Measurements from ENCODE around the gene FOLR1.

The FOLR1 gene

DNA sequence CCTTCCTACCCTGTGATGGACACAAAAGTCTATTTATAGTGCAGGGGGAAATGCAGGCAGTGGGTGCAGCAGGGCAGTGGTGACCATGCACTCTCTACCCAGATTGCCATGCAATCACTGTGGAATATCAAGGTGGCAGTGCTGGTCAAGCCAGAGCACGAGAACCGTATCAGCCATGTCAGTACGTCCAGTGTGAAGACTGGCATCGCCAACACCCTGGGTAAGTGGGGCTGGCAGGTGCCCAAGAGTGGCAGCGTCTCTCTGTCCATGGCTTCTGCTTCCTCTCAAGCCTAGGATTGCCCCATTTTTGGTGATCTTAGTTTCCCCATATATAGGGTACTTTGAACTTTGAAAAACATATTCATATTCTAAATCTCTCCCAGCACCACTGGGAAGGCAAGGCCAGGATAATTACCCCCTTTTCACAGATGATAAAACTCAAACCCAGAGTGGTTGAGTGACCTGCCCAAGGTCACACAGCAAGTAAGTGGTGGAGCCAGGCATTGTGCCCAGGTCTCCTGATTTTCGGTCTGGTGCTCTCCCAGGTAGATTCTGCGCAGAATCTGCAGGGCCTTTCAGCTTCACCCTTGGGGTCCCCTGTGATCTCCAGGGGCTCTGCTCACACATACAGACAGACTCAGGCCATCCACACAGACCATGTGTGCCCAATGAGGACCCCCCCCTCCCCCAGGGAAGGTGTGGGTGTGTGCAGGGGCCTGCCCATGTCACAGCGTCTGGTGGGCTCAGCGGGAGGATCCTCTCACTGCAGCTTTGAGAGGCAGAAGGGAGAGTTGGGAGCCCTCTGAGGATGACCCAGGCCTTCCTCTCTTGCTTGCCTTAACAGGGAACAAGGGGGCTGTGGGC, 39.7 kb downstream of the FOLR1 start:
- TF ChIP-seq CTCF (IDR thresholded peaks at IDR 0.05; ENCODE audit: low read length) (no peak), EZH2 (IDR thresholded peaks at IDR 0.05; ENCODE audit: borderline replicate concordance, low read length) (no peak)
- Histone ChIP-seq H3K4me3 (ENCODE audit: low read depth, low read length, poor library complexity, severe bottlenecking) (no peak overlapping the region), H3K79me2 (ENCODE audit: insufficient read depth, low read length) (no peaks in the 10 kb centered on the region), H3K36me3 (ENCODE audit: insufficient read depth, low read length) (peaks cover 83% of the 10 kb centered on the region), H3K9ac (ENCODE audit: low read length) (no peak overlapping the region), H3F3A (ENCODE audit: insufficient read depth, low read length) (no peaks in the 10 kb centered on the region), H3K27ac (ENCODE audit: low read depth, low read length, poor library complexity, severe bottlenecking) (no peak overlapping the region), H3K9me2 (ENCODE audit: low read depth, low read length) (no peaks in the 10 kb centered on the region), H2AFZ (ENCODE audit: low read length) (no peak overlapping the region), H3K9me3 (ENCODE audit: low read length) (no peaks in the 10 kb centered on the region), H3K27me3 (ENCODE audit: insufficient read depth, low read length) (no peaks in the 10 kb centered on the region), H3K4me2 (ENCODE audit: low read length) (no peak overlapping the region), H3K4me1 (ENCODE audit: insufficient read depth, low read length, severe bottlenecking) (peaks cover 16% of the 10 kb centered on the region), H4K20me1 (ENCODE audit: insufficient read depth, low read length) (no peaks in the 10 kb centered on the region)

DNA sequence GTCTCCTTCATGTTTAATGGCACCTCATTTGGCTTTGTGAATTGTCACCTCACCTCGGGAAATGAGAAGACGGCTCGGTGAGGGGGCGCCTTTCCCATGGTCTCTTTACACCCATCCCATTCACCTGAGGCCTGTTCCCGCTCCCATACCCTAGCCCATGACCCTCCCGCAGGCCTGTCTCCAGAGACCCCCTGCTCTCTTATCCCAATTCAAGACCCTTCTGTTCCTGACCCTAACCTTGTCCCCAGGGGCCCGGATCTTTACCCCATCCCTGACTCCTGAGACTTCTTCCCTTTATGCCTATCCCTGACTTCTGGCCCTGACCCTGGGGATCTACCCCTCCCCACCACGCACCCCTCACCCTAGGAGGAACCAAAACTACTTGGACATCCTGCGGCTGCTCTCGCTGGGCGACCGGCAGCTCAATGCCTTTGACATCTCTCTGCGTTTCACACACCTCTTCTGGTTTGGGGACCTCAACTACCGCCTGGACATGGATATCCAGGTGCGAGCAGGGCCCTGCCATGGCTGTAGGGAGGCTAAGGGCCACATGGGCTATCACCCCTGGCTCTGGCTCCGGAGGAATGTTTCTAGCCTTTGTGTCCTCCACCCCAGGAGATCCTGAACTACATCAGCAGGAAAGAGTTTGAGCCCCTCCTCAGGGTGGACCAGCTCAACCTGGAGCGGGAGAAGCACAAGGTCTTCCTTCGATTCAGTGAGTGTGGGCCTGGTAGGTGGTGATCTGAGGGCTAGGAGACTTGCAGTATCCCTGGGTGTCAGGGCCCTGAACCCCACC, 40.5 kb downstream of the FOLR1 start:
- no peaks in the 10 kb centered on the region for H3K9me3 ChIP-seq (ENCODE audit: low read length)

More for the DNA sequence above, 40.5 kb downstream of the FOLR1 start:
- Histone ChIP-seq H3K79me2 (ENCODE audit: insufficient read depth, low read length) (no peaks in the 10 kb centered on the region), H3K9ac (ENCODE audit: low read length) (no peak overlapping the region), H3K4me2 (ENCODE audit: low read length) (no peak overlapping the region), H4K20me1 (ENCODE audit: insufficient read depth, low read length) (no peaks in the 10 kb centered on the region), H3K9me2 (ENCODE audit: low read depth, low read length) (no peaks in the 10 kb centered on the region), H2AFZ (ENCODE audit: low read length) (no peak overlapping the region), H3K4me1 (ENCODE audit: insufficient read depth, low read length, severe bottlenecking) (peaks cover 8% of the 10 kb centered on the region), H3K4me3 (ENCODE audit: low read depth, low read length, poor library complexity, severe bottlenecking) (no peak overlapping the region), H3F3A (ENCODE audit: insufficient read depth, low read length) (no peaks in the 10 kb centered on the region), H3K27ac (ENCODE audit: low read depth, low read length, poor library complexity, severe bottlenecking) (no peak overlapping the region), H3K27me3 (ENCODE audit: insufficient read depth, low read length) (no peaks in the 10 kb centered on the region), H3K36me3 (ENCODE audit: insufficient read depth, low read length) (peaks cover 91% of the 10 kb centered on the region)
- TF ChIP-seq EZH2 (IDR thresholded peaks at IDR 0.05; ENCODE audit: borderline replicate concordance, low read length), result no peak
- TF ChIP-seq CTCF (IDR thresholded peaks at IDR 0.05; ENCODE audit: low read length), result no peak
